BJ (cell line): Measurements from ENCODE around the gene RAD51. TPM values are rescaled to one million over a fixed set of nuclear protein-coding genes. Genes with fewer than 3 reads are reported as not detected.

Experiments used
- CTCF ChIA-PET: fragments of 350-600 bp; formaldehyde crosslinking; extraction: SDS; loops from one replicate; lab custom pipeline; 2021; ENCODE audit warnings: antibody characterized with exemption, inconsistent platforms; lab: Yijun Ruan, JAX
- POLR2A ChIA-PET: fragments of 300-600 bp; sonication (Branson Sonifier 250); formaldehyde crosslinking; extraction: SDS; loops from one replicate; lab custom pipeline; 2021; ENCODE audit warnings: antibody characterized with exemption; lab: Charles Lee
- DNase-seq: peaks from one replicate; pipeline ENCODE4 v3.0.0-alpha.2; 2011; ENCODE audit warnings: low read depth
- H3K27me3 ChIP-seq: 2 replicates; pipeline ENCODE4 v1.6.0; 2011; ENCODE audit warnings: low read length; ENCODE audit not compliant: control insufficient read depth, insufficient read depth
- H3K36me3 ChIP-seq: 2 replicates; pipeline ENCODE4 v1.5.1; 2011; ENCODE audit warnings: low read length; ENCODE audit not compliant: control insufficient read depth, insufficient read depth
- H3K4me3 ChIP-seq: 2 replicates; pipeline ENCODE4 v1.5.1; 2011; ENCODE audit warnings: low read depth, mild to moderate bottlenecking, control low read depth, low read length
- polyA plus RNA-seq: library from polyadenylated mRNA; depleted of rRNA; stranded (reverse); fragments of >200 nt; gene quantifications from 2 replicates; pipeline ENCODE4 v1.2.3, GENCODE V29; 2011
- TF ChIP-seq, protein P1 (sequence below): IDR thresholded peaks from 2 replicates; pipeline ENCODE4 v1.5.1; 2011; ENCODE audit warnings: low read depth, mild to moderate bottlenecking, control low read depth, inconsistent platforms, low read length, moderate library complexity; ENCODE audit not compliant: insufficient read depth

The RAD51 gene
- polyA plus RNA-seq, 1 experiment: 8.9 TPM

DNA sequence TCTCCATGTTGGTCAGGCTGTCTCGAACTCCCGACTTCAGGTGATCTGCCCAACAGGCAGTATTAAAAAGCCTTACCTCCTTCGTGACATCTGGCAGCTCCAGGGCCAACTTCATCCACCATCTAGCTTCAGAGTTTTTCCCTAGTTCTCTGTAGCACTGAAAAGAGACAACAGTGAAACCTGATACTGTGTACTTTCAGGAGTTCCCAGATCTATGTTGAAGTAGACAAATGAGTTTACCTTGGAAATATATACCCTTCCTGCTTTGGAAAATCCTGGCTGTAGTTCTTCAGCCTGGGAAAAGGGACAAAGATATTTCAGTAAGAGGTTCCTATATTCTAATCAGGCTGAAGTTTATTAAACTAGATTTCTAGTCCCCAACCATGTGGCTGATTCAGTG is 42.1 kb downstream of the RAD51 start:
- peaks cover 17% of the 10 kb centered on the region for H3K36me3 ChIP-seq

DNA sequence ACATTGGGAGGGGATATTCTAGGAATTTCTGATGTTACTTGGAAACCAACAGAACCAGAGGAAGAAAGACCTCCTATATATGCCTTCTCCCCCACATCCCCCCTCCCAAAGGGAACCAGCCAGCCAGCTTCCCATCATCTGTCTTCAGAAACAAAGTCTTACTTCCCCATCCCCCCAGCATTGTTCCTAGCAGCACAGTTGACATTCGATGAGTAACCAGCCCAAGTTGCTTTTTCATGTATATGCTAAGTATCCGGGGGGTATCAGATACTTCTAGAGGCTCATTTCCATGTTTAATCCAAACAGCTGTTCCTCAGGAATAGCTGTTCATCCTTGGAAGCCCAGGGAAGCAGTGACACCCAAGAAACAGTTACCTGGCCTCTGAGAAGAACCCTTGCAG is 44.1 kb downstream of the RAD51 start:
- CTCF ChIA-PET: interaction anchor here (1.1 kb wide), 1 partner anchor 26 kb away, joined by 4 read pairs; no protein-coding TSS in a partner anchor
- Histone ChIP-seq H3K36me3 (peaks cover 18% of the 10 kb centered on the region), H3K27me3 (no peaks in the 10 kb centered on the region), H3K4me3 (no peak overlapping the region)
- no peak for DNase-seq
- TF ChIP-seq, protein P1, sequence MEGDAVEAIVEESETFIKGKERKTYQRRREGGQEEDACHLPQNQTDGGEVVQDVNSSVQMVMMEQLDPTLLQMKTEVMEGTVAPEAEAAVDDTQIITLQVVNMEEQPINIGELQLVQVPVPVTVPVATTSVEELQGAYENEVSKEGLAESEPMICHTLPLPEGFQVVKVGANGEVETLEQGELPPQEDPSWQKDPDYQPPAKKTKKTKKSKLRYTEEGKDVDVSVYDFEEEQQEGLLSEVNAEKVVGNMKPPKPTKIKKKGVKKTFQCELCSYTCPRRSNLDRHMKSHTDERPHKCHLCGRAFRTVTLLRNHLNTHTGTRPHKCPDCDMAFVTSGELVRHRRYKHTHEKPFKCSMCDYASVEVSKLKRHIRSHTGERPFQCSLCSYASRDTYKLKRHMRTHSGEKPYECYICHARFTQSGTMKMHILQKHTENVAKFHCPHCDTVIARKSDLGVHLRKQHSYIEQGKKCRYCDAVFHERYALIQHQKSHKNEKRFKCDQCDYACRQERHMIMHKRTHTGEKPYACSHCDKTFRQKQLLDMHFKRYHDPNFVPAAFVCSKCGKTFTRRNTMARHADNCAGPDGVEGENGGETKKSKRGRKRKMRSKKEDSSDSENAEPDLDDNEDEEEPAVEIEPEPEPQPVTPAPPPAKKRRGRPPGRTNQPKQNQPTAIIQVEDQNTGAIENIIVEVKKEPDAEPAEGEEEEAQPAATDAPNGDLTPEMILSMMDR: no peak
- POLR2A ChIA-PET: no interaction called here

More for the DNA sequence above, 42.1 kb downstream of the RAD51 start:
- no peak for DNase-seq
- ChIA-PET CTCF (no interaction called here), POLR2A (no interaction called here)
- H3K4me3 ChIP-seq: no peak overlapping the region
- no peaks in the 10 kb centered on the region for H3K27me3 ChIP-seq
- TF ChIP-seq, protein P1: no peak

DNA sequence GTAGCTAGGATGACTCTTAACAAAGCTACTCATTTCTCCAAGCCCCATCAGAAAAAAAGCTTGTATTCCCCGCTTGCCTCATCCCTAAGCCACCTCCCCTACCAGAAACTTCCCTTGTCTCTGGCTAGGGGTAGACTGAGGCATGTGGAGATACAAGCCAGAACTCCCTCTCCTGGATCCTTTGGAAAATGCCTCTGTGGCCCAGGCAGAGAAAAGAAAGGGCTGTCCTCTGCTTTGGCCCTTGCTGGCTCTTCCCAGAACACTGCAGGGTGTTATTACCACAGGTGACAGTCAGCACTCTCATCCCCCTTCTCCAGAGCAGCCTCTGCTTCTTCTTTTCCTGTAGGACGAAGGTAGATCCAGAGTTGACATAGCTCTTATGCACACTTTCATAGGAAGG is 44.9 kb downstream of the RAD51 start:
- ChIA-PET POLR2A (no interaction called here), CTCF (interaction anchor here (1.7 kb wide), 1 partner anchor 10 kb away, joined by 4 read pairs; no protein-coding TSS in a partner anchor)
- TF ChIP-seq, protein P1: no peak; the same call in 1 of the 2 replicates
- Histone ChIP-seq H3K36me3 (peaks cover 20% of the 10 kb centered on the region), H3K4me3 (no peak overlapping the region), H3K27me3 (no peaks in the 10 kb centered on the region)
- no peak for DNase-seq

DNA sequence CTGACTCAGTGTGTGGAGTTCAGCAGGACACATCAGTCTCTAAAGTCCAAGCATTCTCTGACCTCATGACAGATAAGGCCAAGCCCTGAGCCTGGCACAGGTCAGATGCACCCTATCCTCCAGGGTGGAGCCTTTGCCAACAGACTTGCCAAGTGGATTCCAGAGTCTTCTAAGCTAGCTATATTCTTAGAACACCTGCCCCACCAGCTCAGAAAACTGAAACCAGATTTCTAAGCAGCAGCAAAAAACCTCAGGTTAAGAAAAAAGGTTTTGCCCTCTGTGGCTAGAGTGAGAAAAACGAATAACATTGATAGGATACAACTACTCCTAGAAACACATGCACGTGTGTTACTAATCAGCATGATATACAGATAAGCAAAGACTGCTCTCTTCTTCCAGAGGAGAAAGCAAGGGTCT is 48.5 kb downstream of the RAD51 start:
- CTCF ChIA-PET: interaction anchor here (0.6 to 1.8 kb wide), 5 partner anchors 10 to 151 kb away, joined by 3 to 10 read pairs (median 4); partner anchors contain the start of gene VPS18
- Histone ChIP-seq H3K4me3 (no peak overlapping the region), H3K27me3 (no peaks in the 10 kb centered on the region), H3K36me3 (peaks cover 13% of the 10 kb centered on the region)
- TF ChIP-seq, protein P1: no peak
- POLR2A ChIA-PET: no interaction called here
- DNase-seq: no peak

DNA sequence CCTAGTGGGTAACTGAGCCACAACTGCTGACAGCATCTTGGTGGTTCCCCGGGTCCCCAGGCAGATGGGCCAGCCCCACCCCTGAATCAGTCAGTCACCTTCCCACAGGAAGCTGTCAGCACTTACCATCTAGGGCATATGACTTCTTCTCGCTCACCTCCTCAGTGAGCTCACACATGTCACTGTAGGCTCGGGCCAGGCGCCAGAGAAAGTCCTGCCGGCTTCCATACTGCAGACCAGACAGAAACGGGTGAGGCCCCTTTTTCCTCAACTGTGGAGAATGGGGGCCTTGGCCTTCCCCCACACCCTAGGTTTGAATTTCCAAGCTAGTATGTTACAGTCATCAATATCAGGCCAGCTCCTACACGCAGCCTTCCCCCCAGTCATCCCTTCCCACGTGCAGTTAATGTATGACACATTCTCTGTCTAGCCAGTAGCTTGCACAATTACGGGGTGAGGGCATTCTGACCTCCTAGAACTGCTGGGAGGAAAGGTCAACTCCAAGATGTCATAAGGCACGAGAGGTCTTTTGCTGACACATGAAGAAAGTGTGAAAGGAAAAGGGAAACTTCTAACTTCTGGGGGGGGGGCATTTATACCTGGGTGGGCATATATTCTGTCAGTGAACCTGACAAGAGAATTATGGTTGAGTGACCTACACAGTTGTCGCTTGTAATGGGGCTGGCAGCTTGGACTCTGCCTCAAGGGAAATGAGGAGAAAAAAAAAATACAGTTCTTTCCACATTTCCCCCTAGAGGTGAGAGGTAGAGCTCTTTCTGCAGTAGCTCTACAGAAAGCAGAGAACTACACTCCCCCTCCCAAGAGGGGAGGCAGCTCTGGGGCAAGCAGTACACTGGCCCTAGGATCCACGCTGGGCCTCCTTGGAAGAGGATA is 49.2 kb downstream of the RAD51 start:
- H3K4me3 ChIP-seq: no peak overlapping the region
- no peak for DNase-seq
- TF ChIP-seq, protein P1: no peak
- H3K36me3 ChIP-seq: peaks cover 13% of the 10 kb centered on the region
- H3K27me3 ChIP-seq: no peaks in the 10 kb centered on the region
- CTCF ChIA-PET: interaction anchor here (0.6 to 2.1 kb wide), 13 partner anchors 9 to 151 kb away, joined by 3 to 10 read pairs (median 3); partner anchors contain the start of gene VPS18
- POLR2A ChIA-PET: interaction anchor here (0.6 kb wide), 1 partner anchor 155 kb away, joined by 5 read pairs; no protein-coding TSS in a partner anchor
